NT2/D1 (cell line): Measurements from ENCODE around the gene MAST4.

Source experiments
- DNase-seq: peaks from one replicate; pipeline ENCODE4 v3.0.0-alpha.2; 2011; ENCODE audit warnings: low read depth, low spot score
- H3K27me3 ChIP-seq: 2 replicates; pipeline ENCODE4 v1.6.0; 2011; ENCODE audit warnings: mild to moderate bottlenecking; ENCODE audit not compliant: insufficient read length, insufficient read depth
- H3K36me3 ChIP-seq: 2 replicates; pipeline ENCODE4 v1.6.1; 2011; ENCODE audit warnings: mild to moderate bottlenecking, low read length, mixed read lengths; ENCODE audit not compliant: insufficient read depth, insufficient read length
- H3K4me1 ChIP-seq: 2 replicates; pipeline ENCODE4 v1.5.1; 2011; ENCODE audit not compliant: insufficient read depth, insufficient read length
- H3K4me3 ChIP-seq: 2 replicates; pipeline ENCODE4 v1.5.1; 2011; ENCODE audit warnings: low read depth; ENCODE audit not compliant: insufficient read length
- H3K9ac ChIP-seq: 2 replicates; pipeline ENCODE4 v1.6.0; 2011; ENCODE audit warnings: low read depth; ENCODE audit not compliant: insufficient read length
- H3K9me3 ChIP-seq: 2 replicates; pipeline ENCODE4 v1.5.1; 2011; ENCODE audit warnings: mild to moderate bottlenecking, low read length; ENCODE audit not compliant: insufficient read depth
- SUZ12 ChIP-seq: IDR thresholded peaks from 2 replicates; pipeline ENCODE4 v1.6.1; 2011; ENCODE audit not compliant: insufficient read length, insufficient read depth; ENCODE audit errors: extremely low read depth
- YY1 ChIP-seq: IDR thresholded peaks from 2 replicates; pipeline ENCODE4 v1.6.1; 2011; ENCODE audit not compliant: insufficient read length, insufficient read depth
- ZNF274 ChIP-seq: IDR thresholded peaks from 2 replicates; pipeline ENCODE4 v1.6.1; 2011; ENCODE audit warnings: mild to moderate bottlenecking, low read depth, low read length

The MAST4 gene

DNA sequence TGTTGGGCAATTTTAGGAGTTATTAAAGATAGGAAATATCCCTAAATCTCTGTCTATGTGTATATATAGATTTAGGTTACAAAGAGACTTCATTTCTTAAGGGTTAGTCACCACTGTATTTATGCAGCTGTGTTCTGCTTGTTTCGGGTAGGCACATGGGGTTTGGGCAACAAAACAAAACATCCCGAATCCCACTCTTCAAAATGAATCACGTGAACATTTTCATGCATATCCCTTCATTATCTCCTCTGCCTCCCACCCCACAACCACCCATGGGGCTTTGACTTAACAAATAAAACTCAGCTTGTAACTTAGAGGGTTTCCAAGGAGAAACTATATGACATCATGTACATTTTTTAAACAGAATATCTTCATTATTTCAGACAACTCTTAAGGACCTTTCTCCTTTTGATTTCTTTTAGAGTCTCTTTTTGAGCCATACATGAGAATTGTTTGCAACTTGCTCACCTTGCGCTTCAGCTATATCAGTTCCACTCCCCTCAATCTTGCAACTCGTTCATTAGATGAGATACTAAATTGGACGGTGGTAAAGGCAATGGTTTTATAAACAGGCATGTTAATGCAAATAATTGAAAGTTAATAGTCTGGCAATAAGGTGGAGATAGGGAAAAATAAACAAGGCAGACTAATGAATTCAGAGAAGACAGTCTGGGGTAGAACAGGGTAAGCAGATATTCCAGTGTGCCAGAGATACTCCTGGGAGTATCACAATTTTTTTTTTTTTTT, 463.7 kb downstream of the MAST4 start:
- DNase-seq = no peak
- Histone ChIP-seq H3K4me3 (no peak overlapping the region), H3K36me3 (no peaks in the 10 kb centered on the region), H3K4me1 (no peaks in the 10 kb centered on the region), H3K9ac (no peak overlapping the region), H3K27me3 (no peaks in the 10 kb centered on the region), H3K9me3 (no peaks in the 10 kb centered on the region)
- no peak for TF ChIP-seq ZNF274
- TF ChIP-seq YY1 = no peak
- no peak for TF ChIP-seq SUZ12

GRCh38 chr5:67061511-67061910, 465.3 kb downstream of the MAST4 start:
- Histone ChIP-seq H3K4me1 (no peaks in the 10 kb centered on the region), H3K27me3 (no peaks in the 10 kb centered on the region), H3K9ac (no peak overlapping the region), H3K36me3 (no peaks in the 10 kb centered on the region), H3K9me3 (no peaks in the 10 kb centered on the region), H3K4me3 (no peak overlapping the region)
- TF ChIP-seq YY1 (no peak), SUZ12 (no peak), ZNF274 (no peak)
- DNase-seq = no peak

- Histone ChIP-seq H3K9me3 (no peaks in the 10 kb centered on the region), H3K4me3 (no peak overlapping the region), H3K36me3 (no peaks in the 10 kb centered on the region), H3K9ac (no peak overlapping the region), H3K4me1 (no peaks in the 10 kb centered on the region), H3K27me3 (no peaks in the 10 kb centered on the region)
- DNase-seq = no peak
- no peak for TF ChIP-seq YY1
- TF ChIP-seq ZNF274 = no peak
- no peak for TF ChIP-seq SUZ12
These were observed 466.9 kb downstream of the MAST4 start for GRCh38 chr5:67063055-67063454.

GRCh38 chr5:67063791-67064190, 467.6 kb downstream of the MAST4 start:
- TF ChIP-seq ZNF274 (no peak), SUZ12 (no peak), YY1 (no peak)
- H3K4me1 ChIP-seq = no peaks in the 10 kb centered on the region

GRCh38 chr5:67065237-67065636, 469.0 kb downstream of the MAST4 start:
- no peak for DNase-seq
- Histone ChIP-seq H3K9ac (no peak overlapping the region), H3K36me3 (no peaks in the 10 kb centered on the region), H3K4me3 (no peak overlapping the region), H3K4me1 (no peaks in the 10 kb centered on the region), H3K27me3 (no peaks in the 10 kb centered on the region), H3K9me3 (no peaks in the 10 kb centered on the region)
- no peak for TF ChIP-seq YY1

More at GRCh38 chr5:67063791-67064190, 467.6 kb downstream of the MAST4 start:
- Histone ChIP-seq H3K36me3 (no peaks in the 10 kb centered on the region), H3K4me3 (no peak overlapping the region), H3K27me3 (no peaks in the 10 kb centered on the region), H3K9ac (no peak overlapping the region), H3K9me3 (no peaks in the 10 kb centered on the region)
- DNase-seq = no peak

- Histone ChIP-seq H3K9me3 (no peaks in the 10 kb centered on the region), H3K27me3 (no peaks in the 10 kb centered on the region), H3K36me3 (no peaks in the 10 kb centered on the region), H3K4me3 (no peak overlapping the region), H3K4me1 (no peaks in the 10 kb centered on the region), H3K9ac (no peak overlapping the region)
- DNase-seq = no peak
- TF ChIP-seq YY1 = no peak
- no peak for TF ChIP-seq SUZ12
- no peak for TF ChIP-seq ZNF274
These were observed 469.5 kb downstream of the MAST4 start for GRCh38 chr5:67065696-67066095.

DNA sequence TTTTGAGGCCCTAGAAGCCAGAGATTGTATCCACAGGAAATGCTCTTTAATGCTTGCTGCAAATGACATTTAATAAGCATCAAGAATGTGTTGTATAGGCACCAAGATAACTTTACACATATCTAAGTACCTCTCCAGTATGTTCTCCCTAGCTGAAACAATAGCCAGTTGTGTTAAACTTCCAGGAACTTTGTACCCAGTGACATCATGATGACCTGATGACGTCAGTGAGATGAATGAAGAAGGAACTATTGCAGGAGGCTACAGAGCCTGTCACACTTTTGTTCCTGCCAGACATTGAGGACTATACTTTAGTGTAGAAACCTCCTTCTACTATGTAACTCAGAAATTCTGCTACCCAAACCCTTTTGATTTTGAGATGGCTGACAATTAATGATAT, 470.6 kb downstream of the MAST4 start:
- H3K36me3 ChIP-seq = no peaks in the 10 kb centered on the region
- H3K4me3 ChIP-seq = no peak overlapping the region
- H3K27me3 ChIP-seq = no peaks in the 10 kb centered on the region
- DNase-seq = no peak
- no peak overlapping the region for H3K9ac ChIP-seq
- H3K9me3 ChIP-seq = no peaks in the 10 kb centered on the region
- no peaks in the 10 kb centered on the region for H3K4me1 ChIP-seq
- no peak for TF ChIP-seq SUZ12
